Central memory CD8-positive, alpha-beta T cell (primary cell): ENCODE data around the gene HSPB7.

ENCODE experiments used
- ATAC-seq: fragments of 150-1000 bp; cut with Tn5 transposase; replicated peaks from 2 replicates; pipeline ENCODE4 v1.10.0; 2022; ENCODE audit warnings: mild to moderate bottlenecking, moderate FRiP score, moderate number of reproducible peaks; ENCODE audit not compliant: poor library complexity, severe bottlenecking; ENCODE audit errors: extremely low read depth
- DNase-seq, 2 donors: peaks; one replicate each; pipeline ENCODE4 v3.0.0; 2021; ENCODE audit warnings: low spot score in 2 of 2
- H3K27ac Mint-ChIP-seq: one replicate; pipeline ENCODE4 v1.8.0; 2022; ENCODE audit warnings: low read depth, mild to moderate bottlenecking, moderate library complexity, mixed read lengths
- H3K27me3 Mint-ChIP-seq: one replicate; pipeline ENCODE4 v1.8.0; 2022; ENCODE audit warnings: mixed read lengths
- H3K36me3 Mint-ChIP-seq: one replicate; pipeline ENCODE4 v1.8.0; 2022; ENCODE audit warnings: mild to moderate bottlenecking, moderate library complexity, mixed read lengths; ENCODE audit not compliant: insufficient read depth
- H3K4me1 Mint-ChIP-seq: one replicate; pipeline ENCODE4 v1.8.0; 2022; ENCODE audit warnings: mixed read lengths
- H3K4me3 Mint-ChIP-seq: one replicate; pipeline ENCODE4 v1.8.0; 2022; ENCODE audit warnings: mild to moderate bottlenecking, moderate library complexity, mixed read lengths
- H3K9me3 Mint-ChIP-seq: one replicate; pipeline ENCODE4 v1.8.0; 2022; ENCODE audit warnings: mixed read lengths

The HSPB7 gene

GRCh38 chr1:15970911-15971310 lies 46.9 kb downstream of the HSPB7 start:
- Mint-ChIP-seq H3K27me3 (no peaks in the 10 kb centered on the region), H3K9me3 (no peaks in the 10 kb centered on the region), H3K27ac (no peak overlapping the region), H3K36me3 (peaks cover 30% of the 10 kb centered on the region), H3K4me1 (peaks cover 46% of the 10 kb centered on the region), H3K4me3 (no peak overlapping the region)
- no peak for DNase-seq
- no peak for ATAC-seq

GRCh38 chr1:15969321-15969880 lies 48.4 kb downstream of the HSPB7 start:
- no peak for DNase-seq
- H3K27ac Mint-ChIP-seq: no peak overlapping the region
- peaks cover 21% of the 10 kb centered on the region for H3K36me3 Mint-ChIP-seq
- H3K9me3 Mint-ChIP-seq: no peaks in the 10 kb centered on the region
- H3K27me3 Mint-ChIP-seq: no peaks in the 10 kb centered on the region
- no peak overlapping the region for H3K4me3 Mint-ChIP-seq
- peaks cover 50% of the 10 kb centered on the region for H3K4me1 Mint-ChIP-seq
- ATAC-seq: no peak

- DNase-seq (no peak), ATAC-seq (no peak)
- Mint-ChIP-seq H3K27ac (no peak overlapping the region), H3K4me3 (no peak overlapping the region), H3K4me1 (peaks cover 55% of the 10 kb centered on the region), H3K9me3 (no peaks in the 10 kb centered on the region), H3K27me3 (no peaks in the 10 kb centered on the region), H3K36me3 (peaks cover 20% of the 10 kb centered on the region)
These were observed 49.7 kb downstream of the HSPB7 start for GRCh38 chr1:15968172-15968571.

- no peak overlapping the region for H3K4me3 Mint-ChIP-seq
- H3K9me3 Mint-ChIP-seq: no peaks in the 10 kb centered on the region
- ATAC-seq (no peak), DNase-seq (no peak)
- no peak overlapping the region for H3K27ac Mint-ChIP-seq
- peaks cover 16% of the 10 kb centered on the region for H3K36me3 Mint-ChIP-seq
- peaks cover 54% of the 10 kb centered on the region for H3K4me1 Mint-ChIP-seq
- H3K27me3 Mint-ChIP-seq: no peaks in the 10 kb centered on the region
These were observed 50.9 kb downstream of the HSPB7 start for GRCh38 chr1:15966956-15967344.

- Mint-ChIP-seq H3K9me3 (no peaks in the 10 kb centered on the region), H3K27ac (peak overlapping the region; percentile 67), H3K27me3 (no peaks in the 10 kb centered on the region), H3K36me3 (peaks cover 17% of the 10 kb centered on the region), H3K4me1 (peaks cover 57% of the 10 kb centered on the region), H3K4me3 (peak overlapping the region; percentile 54)
- DNase-seq: peak in 1 of 2 donors; percentile 31
- peak; percentile 77 for ATAC-seq
These were observed 51.5 kb downstream of the HSPB7 start for GRCh38 chr1:15966081-15966955.

- peak overlapping the region; percentile 54 for H3K4me3 Mint-ChIP-seq
- no peaks in the 10 kb centered on the region for H3K27me3 Mint-ChIP-seq
- peak overlapping the region; percentile 67 for H3K27ac Mint-ChIP-seq
- H3K36me3 Mint-ChIP-seq: peaks cover 17% of the 10 kb centered on the region
- DNase-seq (no peak), ATAC-seq (no peak)
- no peaks in the 10 kb centered on the region for H3K9me3 Mint-ChIP-seq
- H3K4me1 Mint-ChIP-seq: peaks cover 62% of the 10 kb centered on the region
These were observed 52.5 kb downstream of the HSPB7 start for GRCh38 chr1:15965228-15965767.
